Ramos (cell line): Measurements from ENCODE around the gene TMEM91.
"Not testable (repeated sequence)": the region's sequence is repeated elsewhere in the genome, so short reads cannot be mapped to it uniquely, and the experiment has no call there.

ENCODE experiments used
- in situ Hi-C: fragments of 300-500 bp; cut with MboI; formaldehyde crosslinking; loops from one replicate; pipeline ENCODE4 v1.14.3; 2022; ENCODE audit warnings: low sequenced_read_pairs; ENCODE audit not compliant: unreplicated experiment

TMEM91 gene

DNA sequence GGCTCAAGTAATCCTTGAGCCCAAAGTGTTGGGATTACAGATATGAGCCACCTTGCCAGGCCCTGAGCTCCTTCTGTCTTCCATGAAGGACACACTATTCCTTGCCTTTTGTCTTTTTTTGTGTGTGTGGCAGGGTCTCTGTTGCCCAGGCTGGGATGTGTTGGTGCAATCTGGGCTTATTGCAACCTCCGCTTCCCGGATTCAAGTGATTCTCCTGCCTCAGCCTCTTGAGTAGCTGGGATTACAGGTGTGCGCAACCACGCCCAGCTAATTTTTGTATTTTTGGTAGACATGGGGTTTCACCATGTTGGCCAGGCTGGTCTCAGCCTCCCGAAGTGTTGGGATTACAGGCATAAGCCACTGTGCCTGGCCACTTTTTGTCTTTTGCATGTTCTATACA lies 32.5 kb downstream of the TMEM91 start:
- in situ Hi-C loops: not testable (repeated sequence)

DNA sequence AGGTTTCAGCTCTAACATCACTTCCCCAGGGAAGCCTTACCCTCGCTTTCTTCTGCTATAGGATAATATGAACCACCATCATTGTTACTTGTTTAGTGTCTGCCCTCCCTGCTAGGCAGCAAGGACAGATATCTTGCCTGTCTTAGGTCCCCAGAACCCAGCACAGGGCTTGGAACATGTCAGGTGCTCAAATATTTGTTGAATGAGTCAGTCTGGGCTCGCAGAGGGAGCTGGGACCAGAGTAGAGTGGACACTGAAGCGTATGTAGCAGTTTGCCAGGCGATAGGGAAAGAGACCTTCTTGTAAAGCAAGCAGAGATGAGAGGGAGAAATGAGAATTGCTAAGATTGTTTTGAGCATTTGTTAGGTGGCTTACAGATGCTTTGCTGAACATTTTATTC lies 33.0 kb downstream of the TMEM91 start:
- in situ Hi-C loops: no loop called here

DNA sequence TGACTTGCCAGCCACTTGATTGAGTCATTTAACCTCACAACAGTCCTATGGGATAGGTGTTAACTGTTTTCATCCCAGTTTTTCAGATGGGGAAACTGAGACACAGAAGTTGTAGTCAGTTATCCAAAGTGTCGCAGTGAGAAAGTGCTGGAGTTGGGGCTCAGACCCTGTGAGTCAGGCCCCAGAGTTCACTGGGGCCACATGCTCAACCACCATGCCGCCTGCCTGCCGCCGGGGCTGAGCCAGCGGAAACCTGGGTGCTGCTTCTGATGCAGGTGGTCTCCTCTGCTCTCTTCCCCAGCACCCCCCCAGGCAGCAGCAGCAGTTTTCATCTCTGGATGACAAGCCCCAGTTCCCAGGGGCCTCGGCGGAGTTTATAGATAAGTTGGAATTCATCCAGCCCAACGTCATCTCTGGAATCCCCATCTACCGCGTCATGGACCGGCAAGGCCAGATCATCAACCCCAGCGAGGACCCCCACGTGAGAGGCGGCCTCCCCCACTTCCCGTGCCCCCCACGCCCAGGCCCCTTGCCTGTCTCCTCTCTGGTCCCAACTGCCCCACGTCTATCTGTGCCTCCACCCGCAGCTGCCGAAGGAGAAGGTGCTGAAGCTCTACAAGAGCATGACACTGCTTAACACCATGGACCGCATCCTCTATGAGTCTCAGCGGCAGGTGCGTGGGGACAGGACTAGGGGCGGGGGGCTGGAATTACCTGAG lies 34.2 kb downstream of the TMEM91 start:
- in situ Hi-C loops: no loop called here

DNA sequence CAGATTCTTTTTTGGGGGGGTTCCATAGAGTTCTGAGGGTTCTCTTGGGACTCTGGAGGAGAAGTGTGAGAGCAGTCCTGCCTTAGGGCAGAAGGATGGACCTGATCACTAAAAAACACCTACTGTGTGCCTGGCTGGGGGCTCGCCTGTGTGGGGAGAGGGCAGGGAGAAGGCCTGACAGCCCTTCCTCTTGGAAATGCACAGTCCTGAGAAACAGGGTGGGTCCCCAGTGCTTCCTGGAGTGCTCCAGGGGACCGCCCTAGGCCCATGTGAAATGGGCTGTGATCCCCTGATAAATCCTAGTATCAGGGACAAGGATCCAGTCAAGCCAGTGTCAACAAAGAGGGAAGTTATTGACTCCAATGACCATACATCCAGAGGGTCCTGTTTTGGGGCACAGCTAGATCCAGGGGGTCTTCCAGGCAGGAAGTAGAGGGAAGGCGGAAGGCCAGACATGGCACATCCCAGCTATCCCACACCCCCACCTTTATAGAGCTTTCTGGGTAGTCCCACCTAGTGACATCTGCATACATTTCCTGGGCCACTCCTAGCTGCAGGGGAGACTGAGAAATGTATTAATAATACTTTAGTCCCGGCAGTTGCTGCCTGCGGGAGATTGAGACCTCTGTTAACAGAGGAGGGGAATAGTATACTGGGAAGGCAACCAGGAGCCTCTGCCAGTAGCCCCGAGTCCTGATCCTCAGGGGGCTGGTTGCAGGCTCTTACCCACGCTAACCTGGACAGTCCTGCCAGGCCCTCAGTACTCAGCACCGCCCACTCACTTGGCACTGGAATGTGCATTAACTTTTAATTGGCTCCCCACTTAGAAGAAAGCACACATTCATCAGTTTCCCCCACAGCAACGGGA lies 35.0 kb downstream of the TMEM91 start:
- in situ Hi-C loops: no loop called here

DNA sequence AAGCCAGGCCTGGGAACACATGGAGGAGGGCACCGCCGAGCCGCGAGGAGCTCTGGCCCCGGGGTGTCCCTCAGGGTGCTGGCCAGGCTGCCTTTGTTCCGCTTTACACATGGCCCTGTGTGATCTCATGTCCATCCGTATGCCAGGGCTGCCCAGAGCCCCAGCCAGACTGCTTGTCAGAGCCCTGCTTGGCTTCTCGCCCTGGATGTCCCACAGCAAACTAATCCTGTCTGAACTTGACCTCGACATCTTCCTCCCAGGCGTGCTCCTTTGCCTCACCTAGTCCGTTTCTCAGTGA lies 35.6 kb downstream of the TMEM91 start:
- in situ Hi-C loops: no loop called here

DNA sequence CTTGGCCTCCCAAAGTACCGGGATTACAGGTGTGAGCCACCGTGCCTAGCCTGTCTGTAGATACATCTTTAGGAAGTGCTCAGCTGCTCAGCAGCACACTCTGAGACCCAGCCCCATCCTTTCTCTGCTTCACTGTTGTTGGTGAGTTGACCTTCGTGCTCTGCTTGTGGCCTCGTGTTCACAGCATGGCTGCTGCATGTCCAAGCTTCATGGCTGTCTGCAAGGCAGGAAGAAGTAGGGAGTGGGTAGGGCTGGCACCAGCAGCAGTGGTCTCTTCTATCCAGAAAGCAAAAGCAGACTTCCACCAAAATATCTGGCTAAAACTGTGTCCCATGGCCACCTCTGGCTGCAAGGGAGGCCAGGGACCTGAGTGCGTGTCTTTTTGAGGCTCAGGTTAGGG lies 36.6 kb downstream of the TMEM91 start:
- in situ Hi-C loops: no loop called here

DNA sequence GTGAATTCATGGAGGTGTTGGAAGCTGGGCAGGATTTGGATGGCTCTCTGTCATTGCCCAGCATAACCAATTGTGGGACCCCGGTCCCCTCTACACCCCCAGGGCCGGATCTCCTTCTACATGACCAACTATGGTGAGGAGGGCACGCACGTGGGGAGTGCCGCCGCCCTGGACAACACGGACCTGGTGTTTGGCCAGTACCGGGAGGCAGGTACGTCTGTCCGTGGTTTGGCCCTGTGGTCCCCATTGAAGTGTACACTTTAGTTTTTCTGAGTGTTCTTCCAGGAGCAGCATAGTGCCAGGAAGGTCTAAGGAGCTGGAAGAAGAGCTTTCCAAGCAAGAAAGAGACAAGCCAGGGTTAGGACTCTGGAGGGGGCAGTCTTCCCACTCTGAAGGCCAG lies 37.6 kb downstream of the TMEM91 start:
- in situ Hi-C loops: no loop called here

DNA sequence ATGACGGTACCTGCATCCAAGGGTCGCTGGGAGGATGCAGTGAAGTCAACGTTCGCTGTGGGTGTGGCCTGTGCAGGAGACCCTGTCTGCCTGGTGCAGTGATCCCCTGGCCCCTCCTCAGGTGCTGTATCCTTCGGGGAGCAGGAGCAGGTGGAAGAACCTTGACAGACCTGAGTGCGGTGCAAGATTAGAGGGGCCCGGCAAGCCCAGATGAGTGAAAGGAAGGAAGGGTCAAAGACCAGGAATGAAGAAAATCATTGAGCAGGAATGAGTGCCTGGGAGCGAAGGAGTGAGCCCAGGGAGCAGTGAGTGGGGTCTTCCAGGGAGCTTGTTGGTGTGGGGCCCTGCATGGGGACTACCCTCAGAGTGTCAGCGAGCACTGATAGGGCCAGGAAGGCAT lies 38.1 kb downstream of the TMEM91 start:
- in situ Hi-C loops: no loop called here

DNA sequence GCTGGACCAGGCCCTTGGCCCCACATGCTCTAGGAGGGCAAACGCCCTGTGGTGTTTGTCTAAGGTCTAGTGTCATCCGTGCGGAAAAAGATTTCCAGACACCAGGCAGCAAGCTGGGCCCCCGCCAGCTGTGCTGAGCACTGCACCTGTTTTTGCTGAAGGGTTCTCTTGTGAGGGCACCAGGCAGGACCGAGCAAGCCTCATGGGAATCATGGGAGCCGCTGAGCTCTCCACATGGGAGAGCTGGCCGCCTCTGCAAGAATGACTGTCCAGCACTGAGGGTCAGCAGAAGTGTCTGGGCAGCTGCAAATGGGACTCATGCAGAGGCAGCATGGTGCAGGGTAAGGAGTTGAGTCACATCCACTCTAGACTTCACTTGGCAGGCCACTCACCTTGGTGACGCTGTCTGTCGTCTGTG lies 38.8 kb downstream of the TMEM91 start:
- in situ Hi-C loops: no loop called here

DNA sequence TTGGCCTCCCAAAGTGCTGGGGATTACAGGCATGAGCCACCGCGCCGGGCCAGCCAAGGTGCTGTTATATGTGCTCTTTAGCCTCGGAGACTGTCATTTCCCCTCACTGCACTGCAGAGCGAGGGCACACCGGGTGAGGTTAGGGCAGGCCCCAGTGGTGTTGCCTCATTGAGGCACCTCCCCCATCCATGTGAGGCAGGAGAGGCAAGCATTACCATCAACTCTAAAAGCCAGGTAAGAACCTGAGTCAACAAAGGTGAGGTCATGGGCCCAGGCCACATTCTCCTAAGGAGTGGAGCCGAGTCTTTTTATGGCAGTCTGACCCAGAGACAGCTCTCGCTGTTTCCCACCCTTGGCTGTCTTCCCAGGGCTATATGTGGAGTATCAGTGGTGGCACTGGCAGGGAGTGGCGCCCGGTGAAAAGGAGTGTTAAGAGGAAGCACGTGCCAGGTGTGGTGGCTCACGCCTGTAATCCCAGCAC lies 39.9 kb downstream of the TMEM91 start:
- in situ Hi-C loops: no loop called here

DNA sequence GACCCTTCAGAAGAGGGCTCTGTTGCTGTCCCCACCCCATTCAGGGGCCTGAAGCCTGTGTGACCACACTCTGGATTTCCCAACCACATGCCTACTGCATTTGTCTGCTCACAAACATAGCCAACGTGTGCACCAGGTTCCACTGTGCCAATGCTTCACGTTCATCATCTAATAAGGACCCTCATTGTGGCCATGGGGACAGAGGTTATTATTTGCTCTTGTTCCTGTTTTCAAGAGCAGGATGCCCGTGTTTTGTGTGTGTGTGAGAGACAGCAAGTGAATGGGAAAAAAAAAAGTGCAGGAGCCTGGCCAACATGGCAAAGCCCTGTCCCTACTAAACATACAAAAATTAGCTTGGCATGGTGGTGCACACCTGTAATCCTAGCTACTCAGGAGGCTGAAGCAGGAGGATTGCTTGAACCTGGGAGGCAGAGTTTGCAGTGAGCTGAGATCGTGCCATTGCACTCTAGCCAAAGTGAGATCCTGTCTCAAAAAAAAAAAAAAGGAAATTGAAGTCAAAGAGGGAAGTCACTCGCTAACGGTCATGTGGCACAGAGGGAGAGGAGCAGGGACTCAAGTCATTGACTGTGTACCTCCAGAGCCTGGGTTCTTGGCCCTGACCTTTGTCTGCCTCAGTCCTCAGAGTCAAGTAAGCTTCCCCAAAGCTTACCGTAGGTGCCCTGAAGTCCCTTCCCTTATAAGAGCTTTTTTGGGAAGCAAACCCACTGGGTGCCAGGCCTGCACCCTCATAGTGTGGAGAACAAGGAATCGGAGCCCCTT lies 44.0 kb downstream of the TMEM91 start:
- in situ Hi-C loops: no loop called here

DNA sequence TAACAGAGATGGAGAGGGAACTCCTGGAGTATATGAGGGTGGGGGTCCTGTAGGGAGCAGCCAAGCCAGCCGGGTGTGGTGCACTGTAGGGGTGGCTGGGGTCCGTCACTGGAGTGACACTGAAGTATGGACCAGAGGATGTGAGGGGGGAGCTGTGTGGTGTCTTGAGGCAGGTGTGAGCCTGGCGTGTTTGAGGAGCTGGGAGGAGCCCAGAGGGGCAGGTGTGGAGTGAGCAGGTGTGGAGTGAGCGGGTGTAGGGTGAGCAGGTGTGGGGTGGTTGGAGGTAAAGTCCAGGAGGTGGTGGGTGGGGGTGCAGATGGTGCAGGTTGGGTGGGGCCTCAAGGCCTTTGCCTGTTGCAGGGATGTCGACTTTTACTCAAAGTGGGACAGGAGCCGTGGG lies 45.0 kb downstream of the TMEM91 start:
- in situ Hi-C loops: no loop called here

DNA sequence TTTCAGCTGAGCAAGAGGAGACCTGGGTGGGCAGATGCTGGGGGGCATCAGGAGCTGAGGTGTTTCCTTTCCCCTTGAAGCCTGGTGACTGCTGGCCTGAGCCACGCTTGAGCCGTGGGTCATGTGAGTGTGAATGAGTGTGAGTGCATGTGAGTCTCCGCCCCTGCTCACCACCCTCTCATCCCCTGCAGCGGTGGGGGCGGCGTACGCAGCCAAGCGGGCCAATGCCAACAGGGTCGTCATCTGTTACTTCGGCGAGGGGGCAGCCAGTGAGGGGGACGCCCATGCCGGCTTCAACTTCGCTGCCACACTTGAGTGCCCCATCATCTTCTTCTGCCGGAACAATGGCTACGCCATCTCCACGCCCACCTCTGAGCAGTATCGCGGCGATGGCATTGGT lies 45.6 kb downstream of the TMEM91 start:
- in situ Hi-C loops: no loop called here

DNA sequence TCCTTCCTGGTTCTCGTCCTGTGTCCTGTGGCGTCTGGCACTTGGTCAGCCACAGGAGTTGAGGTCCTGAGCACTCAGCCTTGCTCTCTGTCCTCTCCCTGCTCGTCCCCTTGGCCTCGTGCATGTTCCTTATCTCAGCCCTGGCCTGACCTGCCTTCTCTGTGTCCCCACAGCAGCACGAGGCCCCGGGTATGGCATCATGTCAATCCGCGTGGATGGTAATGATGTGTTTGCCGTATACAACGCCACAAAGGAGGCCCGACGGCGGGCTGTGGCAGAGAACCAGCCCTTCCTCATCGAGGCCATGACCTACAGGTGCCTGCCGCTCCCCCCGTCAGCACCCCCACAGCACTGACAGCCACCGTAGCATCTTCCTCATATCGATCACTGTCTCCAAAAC lies 46.1 kb downstream of the TMEM91 start:
- in situ Hi-C loops: no loop called here

DNA sequence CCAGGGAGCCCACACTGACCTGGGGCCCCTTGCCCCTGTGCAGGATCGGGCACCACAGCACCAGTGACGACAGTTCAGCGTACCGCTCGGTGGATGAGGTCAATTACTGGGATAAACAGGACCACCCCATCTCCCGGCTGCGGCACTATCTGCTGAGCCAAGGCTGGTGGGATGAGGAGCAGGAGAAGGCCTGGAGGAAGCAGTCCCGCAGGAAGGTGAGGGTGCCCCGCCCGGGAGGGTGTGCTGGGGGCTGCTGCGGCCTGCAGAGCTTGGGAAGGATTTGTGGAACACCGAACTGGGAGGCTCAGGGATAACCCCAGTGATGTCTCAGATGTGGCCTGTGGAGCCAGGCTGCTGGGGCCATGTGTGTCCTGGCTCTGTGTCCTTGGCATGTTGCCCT lies 46.6 kb downstream of the TMEM91 start:
- in situ Hi-C loops: no loop called here

DNA sequence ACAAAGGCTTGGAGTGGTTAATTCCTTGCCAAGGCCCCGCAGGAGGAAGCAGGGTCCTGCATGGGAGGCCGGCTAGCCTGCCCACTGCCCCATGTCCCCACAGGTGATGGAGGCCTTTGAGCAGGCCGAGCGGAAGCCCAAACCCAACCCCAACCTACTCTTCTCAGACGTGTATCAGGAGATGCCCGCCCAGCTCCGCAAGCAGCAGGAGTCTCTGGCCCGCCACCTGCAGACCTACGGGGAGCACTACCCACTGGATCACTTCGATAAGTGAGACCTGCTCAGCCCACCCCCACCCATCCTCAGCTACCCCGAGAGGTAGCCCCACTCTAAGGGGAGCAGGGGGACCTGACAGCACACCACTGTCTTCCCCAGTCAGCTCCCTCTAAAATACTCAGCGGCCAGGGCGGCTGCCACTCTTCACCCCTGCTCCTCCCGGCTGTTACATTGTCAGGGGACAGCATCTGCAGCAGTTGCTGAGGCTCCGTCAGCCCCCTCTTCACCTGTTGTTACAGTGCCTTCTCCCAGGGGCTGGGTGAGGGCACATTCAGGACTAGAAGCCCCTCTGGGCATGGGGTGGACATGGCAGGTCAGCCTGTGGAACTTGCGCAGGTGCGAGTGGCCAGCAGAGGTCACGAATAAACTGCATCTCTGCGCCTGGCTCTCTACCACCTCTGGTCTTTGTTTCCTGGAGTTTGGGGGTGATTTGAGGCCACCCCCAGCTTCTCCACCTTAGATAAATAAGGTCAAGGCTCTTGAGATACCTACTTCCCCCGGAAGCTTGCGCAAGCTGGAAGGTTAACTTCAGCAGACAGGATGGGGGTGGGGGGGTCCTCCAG lies 48.2 kb downstream of the TMEM91 start:
- in situ Hi-C loops: no loop called here

DNA sequence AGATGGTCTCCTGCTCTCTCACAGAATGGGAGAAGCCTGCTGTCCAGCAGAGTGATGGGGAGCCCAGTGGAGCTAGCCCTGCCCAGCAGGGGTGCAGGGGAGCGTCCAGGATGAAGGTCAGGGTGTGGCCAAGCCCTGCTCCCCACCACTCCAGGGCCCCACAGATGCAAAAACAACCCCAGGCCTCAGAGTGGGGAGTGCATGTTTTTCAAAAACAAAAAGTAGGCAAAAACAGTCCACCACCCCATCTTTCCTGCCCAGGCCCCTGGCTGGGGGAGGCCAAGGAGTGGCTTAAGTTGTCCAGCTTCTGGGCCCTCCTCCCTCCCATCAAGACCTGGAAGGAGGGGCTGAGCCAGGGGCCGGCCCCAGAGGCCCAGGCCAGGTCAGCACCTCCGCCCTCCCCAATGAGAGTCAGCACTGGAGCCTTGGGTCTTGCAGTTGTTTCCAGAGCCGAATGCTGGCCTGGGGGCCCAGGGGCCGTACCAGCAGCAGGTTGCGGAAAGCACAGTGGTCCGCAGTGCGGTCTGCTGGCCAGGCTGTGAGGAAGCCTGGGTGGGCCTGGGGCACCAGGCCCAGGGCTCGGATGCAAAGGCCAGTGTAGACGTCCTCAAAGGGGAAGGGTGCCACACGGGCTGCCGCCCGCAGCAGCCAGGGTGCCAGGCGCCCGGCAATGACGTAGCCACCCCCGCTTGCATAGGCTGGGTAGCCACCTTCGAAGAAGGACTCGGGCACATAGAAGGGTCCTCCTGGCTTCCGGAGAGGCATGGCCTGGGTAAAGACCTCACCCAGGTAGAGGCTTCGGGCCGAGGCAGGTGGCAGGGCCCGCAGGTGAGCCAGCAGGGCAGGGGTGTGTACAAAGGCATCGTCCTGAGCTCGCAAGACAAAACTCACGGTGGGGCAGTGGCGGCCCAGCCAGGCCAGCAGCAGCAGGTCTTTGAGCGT lies 49.1 kb downstream of the TMEM91 start:
- in situ Hi-C loops: no loop called here

DNA sequence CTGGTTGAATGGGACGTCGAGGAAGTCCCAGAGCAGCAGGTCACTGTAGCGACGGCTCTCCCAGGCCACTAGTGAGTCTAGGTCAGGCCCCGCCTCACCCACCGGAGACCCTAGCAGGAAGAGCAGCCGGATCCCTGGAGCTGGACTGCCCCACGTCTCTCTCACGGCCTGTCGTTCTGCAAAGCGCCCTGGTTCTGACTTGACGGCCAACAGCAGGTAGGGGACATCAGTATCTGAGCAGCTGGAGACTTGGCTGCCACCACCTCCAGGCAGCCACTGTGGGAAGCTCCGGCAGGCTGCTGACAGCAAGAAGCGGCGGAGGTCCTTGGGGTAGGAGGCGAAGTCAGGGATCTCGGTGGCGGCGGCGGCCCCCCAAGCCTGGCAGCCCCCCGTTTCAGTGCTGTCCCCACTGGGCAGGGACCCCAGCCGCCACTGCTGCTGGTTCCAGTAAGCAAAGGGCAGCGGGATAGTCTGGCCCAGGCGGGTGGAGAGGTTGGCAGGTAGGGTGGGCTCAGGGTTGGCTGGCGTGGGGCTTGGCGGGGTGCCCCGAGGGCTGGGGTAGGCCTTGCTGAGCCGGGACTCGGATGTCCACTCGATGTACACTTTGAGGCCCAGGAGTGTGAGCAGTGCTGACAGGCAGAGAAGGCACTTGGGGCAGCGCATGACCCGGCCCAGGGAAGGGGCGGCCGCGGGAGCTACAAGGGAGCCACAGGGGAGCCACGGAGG lies 49.9 kb downstream of the TMEM91 start:
- in situ Hi-C loops: no loop called here
